Measurements from ENCODE around the gene CCT8L2. TPM values are rescaled to one million over a fixed set of nuclear protein-coding genes. Genes with fewer than 3 reads are reported as not detected.

The CCT8L2 gene
- total and polyA plus RNA-seq, 2 of the 13 experiments (the other 11 are each of a cell fraction or from before 2014, with no cell fraction given) = not detected

DNA sequence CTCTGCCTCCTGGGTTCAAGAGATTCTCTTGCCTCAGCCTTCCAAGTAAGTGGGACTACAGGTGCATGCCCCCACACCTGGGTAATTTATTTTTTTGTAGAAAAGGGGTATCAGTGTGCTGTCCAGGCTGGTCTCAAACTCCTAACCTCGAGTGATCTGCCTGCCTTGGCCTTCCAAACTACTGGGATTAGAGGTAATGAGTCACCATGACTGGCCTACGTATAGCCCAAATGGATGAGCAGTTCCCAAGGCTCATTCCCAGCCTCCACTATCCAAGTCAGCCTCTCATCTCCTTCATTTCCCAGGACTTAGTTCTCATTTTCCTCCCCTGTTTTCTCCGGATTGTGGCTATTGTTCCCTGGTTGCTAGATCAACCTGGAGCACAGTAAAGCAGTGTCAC, 5.6 kb downstream of the CCT8L2 start:
- intact Hi-C loops (cut with micrococcal nuclease; ENCODE audit: unreplicated experiment) = no loop called here
- Histone ChIP-seq H3K4me1 (ENCODE audit: insufficient read depth, low read length) (no peaks in the 10 kb centered on the region), H3K9me3 (ENCODE audit: low read length) (no peaks in the 10 kb centered on the region), H3K9ac (ENCODE audit: insufficient read depth, low read depth, low read length) (no peak overlapping the region), H3K27ac (ENCODE audit: extremely low read length, insufficient read depth, low read length) (no peak overlapping the region), H3K79me2 (ENCODE audit: insufficient read depth, low read length) (no peaks in the 10 kb centered on the region), H3K4me2 (ENCODE audit: low read depth, low read length) (no peak overlapping the region), H3K27me3 (ENCODE audit: control insufficient read depth in 1 of 2, insufficient read depth in 2 of 2, low read length in 2 of 2) (no peaks in the 10 kb centered on the region), H2AFZ (ENCODE audit: low read length) (no peak overlapping the region), H3K4me3 (replicated peaks in 1 of 3; ENCODE audit: insufficient read depth in 1 of 3, low read depth in 2 of 3, low read length in 3 of 3) (no peak overlapping the region), H3K36me3 (replicated peaks in 1 of 2; ENCODE audit: control insufficient read depth in 1 of 2, insufficient read depth in 2 of 2, low read length in 2 of 2) (no peaks in the 10 kb centered on the region), H4K20me1 (ENCODE audit: insufficient read depth, low read length) (no peaks in the 10 kb centered on the region)
- no peak for ATAC-seq
- in situ Hi-C loops (cut with HindIII; ENCODE audit: extremely low pct_ligation_motif_present, low pct_unique_long_range_greater_than_20kb) = no loop called here
- no TSS peak for BruUV-seq (replicated peaks)
- POLR2A ChIA-PET = no interaction called here
- CTCF ChIA-PET (ENCODE audit: low intra/inter-chr PET ratio, low total read pairs) = no interaction called here
- TF ChIP-seq CENPX (CRISPR knock-in tag; IDR thresholded peaks at IDR 0.05) = no peak
- TF ChIP-seq, protein P1, sequence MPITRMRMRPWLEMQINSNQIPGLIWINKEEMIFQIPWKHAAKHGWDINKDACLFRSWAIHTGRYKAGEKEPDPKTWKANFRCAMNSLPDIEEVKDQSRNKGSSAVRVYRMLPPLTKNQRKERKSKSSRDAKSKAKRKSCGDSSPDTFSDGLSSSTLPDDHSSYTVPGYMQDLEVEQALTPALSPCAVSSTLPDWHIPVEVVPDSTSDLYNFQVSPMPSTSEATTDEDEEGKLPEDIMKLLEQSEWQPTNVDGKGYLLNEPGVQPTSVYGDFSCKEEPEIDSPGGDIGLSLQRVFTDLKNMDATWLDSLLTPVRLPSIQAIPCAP (CRISPR knock-in tag; IDR thresholded peaks at IDR 0.05; ENCODE audit: low read depth) = no peak
- no peak for TF ChIP-seq ZIK1 (CRISPR knock-in tag; IDR thresholded peaks at IDR 0.05; ENCODE audit: borderline replicate concordance, low read depth)
- TF ChIP-seq, protein P2, sequence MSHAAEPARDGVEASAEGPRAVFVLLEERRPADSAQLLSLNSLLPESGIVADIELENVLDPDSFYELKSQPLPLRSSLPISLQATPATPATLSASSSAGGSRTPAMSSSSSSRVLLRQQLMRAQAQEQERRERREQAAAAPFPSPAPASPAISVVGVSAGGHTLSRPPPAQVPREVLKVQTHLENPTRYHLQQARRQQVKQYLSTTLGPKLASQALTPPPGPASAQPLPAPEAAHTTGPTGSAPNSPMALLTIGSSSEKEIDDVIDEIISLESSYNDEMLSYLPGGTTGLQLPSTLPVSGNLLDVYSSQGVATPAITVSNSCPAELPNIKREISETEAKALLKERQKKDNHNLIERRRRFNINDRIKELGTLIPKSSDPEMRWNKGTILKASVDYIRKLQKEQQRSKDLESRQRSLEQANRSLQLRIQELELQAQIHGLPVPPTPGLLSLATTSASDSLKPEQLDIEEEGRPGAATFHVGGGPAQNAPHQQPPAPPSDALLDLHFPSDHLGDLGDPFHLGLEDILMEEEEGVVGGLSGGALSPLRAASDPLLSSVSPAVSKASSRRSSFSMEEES (CRISPR knock-in tag; IDR thresholded peaks at IDR 0.05) = no peak
- TF ChIP-seq ZNF33A (CRISPR knock-in tag; IDR thresholded peaks at IDR 0.05; ENCODE audit: borderline replicate concordance) = no peak
- no peak for TF ChIP-seq ZNF607 (CRISPR knock-in tag; IDR thresholded peaks at IDR 0.05; ENCODE audit: borderline replicate concordance)
- TF ChIP-seq ZNF619 (CRISPR knock-in tag; IDR thresholded peaks at IDR 0.05) = no peak
- TF ChIP-seq, protein P3, sequence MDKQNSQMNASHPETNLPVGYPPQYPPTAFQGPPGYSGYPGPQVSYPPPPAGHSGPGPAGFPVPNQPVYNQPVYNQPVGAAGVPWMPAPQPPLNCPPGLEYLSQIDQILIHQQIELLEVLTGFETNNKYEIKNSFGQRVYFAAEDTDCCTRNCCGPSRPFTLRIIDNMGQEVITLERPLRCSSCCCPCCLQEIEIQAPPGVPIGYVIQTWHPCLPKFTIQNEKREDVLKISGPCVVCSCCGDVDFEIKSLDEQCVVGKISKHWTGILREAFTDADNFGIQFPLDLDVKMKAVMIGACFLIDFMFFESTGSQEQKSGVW (CRISPR knock-in tag; IDR thresholded peaks at IDR 0.05; ENCODE audit: borderline replicate concordance) = no peak
- TF ChIP-seq, protein P4, sequence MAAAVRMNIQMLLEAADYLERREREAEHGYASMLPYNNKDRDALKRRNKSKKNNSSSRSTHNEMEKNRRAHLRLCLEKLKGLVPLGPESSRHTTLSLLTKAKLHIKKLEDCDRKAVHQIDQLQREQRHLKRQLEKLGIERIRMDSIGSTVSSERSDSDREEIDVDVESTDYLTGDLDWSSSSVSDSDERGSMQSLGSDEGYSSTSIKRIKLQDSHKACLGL (CRISPR knock-in tag; IDR thresholded peaks at IDR 0.05) = no peak
- no peak for DNase-seq (ENCODE audit: low spot score)
- no peak for FAIRE-seq
- 27% methylated on average over 3 of the region's 3 CpGs for WGBS (ENCODE audit: low lambda C conversion rate)

Measured in HepG2 (cell line).